Measurements from ENCODE around the gene RNASE8.

RNASE8 gene

DNA sequence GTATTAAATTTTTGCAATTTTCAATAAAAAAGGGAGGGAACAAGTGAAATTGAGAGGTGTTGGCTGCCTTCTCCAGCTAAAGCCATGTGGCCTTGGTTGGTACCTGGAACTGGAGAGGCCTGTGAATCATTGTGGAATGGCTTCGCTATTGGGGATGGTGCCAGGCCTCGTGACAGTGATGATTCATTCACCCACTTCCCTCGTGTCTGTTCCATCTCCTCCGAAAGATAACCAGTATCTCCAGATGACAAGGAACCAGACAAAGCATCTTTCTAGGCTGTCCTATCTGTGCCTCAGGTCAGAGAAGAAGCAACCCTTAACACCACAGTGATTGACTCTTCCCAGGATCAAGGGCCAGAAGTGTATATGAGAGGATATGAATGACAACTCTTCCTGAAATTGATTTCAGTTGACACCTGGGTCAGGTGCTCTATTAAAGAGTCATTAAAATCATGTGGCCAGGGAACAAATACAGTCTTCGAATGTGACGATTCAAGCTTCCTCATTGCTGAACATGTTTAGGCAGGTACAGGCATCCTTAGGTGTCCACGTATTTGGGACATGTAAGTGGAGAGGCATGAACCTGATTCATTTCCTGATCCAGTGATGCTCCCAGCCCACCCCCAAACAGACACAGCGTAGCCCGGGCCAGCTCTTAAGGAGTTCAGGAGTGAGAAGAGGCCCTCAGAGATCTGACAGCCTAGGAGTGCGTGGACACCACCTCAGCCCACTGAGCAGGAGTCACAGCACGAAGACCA is 15.8 kb upstream of the RNASE8 start, which contains the start of gene RNASE7:
TSS of gene RNASE7 (plus strand) at position 687 of the 758 bp plus-strand sequence. CDS start 631 bp downstream, outside the sequence.
- TF ChIP-seq, protein P1, sequence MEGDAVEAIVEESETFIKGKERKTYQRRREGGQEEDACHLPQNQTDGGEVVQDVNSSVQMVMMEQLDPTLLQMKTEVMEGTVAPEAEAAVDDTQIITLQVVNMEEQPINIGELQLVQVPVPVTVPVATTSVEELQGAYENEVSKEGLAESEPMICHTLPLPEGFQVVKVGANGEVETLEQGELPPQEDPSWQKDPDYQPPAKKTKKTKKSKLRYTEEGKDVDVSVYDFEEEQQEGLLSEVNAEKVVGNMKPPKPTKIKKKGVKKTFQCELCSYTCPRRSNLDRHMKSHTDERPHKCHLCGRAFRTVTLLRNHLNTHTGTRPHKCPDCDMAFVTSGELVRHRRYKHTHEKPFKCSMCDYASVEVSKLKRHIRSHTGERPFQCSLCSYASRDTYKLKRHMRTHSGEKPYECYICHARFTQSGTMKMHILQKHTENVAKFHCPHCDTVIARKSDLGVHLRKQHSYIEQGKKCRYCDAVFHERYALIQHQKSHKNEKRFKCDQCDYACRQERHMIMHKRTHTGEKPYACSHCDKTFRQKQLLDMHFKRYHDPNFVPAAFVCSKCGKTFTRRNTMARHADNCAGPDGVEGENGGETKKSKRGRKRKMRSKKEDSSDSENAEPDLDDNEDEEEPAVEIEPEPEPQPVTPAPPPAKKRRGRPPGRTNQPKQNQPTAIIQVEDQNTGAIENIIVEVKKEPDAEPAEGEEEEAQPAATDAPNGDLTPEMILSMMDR (IDR thresholded peaks at IDR 0.05), result no peak

DNA sequence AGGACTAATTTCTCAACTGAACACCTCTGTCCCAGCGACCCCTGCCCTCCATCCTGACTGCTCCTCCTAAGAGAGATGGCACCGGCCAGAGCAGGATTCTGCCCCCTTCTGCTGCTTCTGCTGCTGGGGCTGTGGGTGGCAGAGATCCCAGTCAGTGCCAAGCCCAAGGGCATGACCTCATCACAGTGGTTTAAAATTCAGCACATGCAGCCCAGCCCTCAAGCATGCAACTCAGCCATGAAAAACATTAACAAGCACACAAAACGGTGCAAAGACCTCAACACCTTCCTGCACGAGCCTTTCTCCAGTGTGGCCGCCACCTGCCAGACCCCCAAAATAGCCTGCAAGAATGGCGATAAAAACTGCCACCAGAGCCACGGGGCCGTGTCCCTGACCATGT is 14.7 kb upstream of the RNASE8 start:
- TF ChIP-seq, protein P1 (IDR thresholded peaks at IDR 0.05), result no peak

DNA sequence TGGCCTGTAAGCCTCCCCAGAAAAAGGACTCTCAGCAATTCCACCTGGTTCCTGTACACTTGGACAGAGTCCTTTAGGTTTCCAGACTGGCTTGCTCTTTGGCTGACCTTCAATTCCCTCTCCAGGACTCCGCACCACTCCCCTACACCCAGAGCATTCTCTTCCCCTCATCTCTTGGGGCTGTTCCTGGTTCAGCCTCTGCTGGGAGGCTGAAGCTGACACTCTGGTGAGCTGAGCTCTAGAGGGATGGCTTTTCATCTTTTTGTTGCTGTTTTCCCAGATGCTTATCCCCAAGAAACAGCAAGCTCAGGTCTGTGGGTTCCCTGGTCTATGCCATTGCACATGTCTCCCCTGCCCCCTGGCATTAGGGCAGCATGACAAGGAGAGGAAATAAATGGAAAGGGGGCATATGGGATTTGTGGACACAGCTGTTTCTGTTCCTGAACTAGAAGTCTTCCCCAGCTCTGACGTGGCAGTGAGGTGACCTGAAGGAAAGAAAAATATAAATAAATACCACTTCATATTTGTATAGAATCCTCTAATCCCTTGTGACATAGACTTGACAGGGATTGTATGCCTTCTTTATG is 14.1 kb upstream of the RNASE8 start:
- TF ChIP-seq, protein P1 (IDR thresholded peaks at IDR 0.05), result no peak

GRCh38 chr14:21043974-21044618 is 13.5 kb upstream of the RNASE8 start:
- TF ChIP-seq, protein P1 (IDR thresholded peaks at IDR 0.05), result no peak

GRCh38 chr14:21047378-21047781 is 10.2 kb upstream of the RNASE8 start:
- TF ChIP-seq, protein P1 (IDR thresholded peaks at IDR 0.05), result no peak

- TF ChIP-seq, protein P1 (IDR thresholded peaks at IDR 0.05), result no peak
These were observed 9.0 kb upstream of the RNASE8 start for GRCh38 chr14:21048638-21049037.

- TF ChIP-seq, protein P1 (IDR thresholded peaks at IDR 0.05), result no peak
These were observed 8.3 kb upstream of the RNASE8 start for GRCh38 chr14:21049271-21049673.

Measured in LNCAP (cell line).